ENCODE data around the gene ADCY9.
"Not testable (repeated sequence)": the region's sequence is repeated elsewhere in the genome, so short reads cannot be mapped to it uniquely, and the experiment has no call there.

The ADCY9 gene

GRCh38 chr16:3966681-3967080, 149.6 kb downstream of the ADCY9 start:
- no peak for DNase-seq

- no peak for DNase-seq
Measured at GRCh38 chr16:3965781-3966582, 150.3 kb downstream of the ADCY9 start.

GRCh38 chr16:3965306-3965705, 150.9 kb downstream of the ADCY9 start:
- no peak for DNase-seq

GRCh38 chr16:3964686-3965290, 151.5 kb downstream of the ADCY9 start:
- DNase-seq, result no peak

- no peak for DNase-seq
Measured at GRCh38 chr16:3963886-3964685, 152.2 kb downstream of the ADCY9 start.

- DNase-seq, result no peak
Measured at GRCh38 chr16:3963203-3963602, 153.0 kb downstream of the ADCY9 start.

- DNase-seq, result no peak
Measured at GRCh38 chr16:3961449-3961849, 154.8 kb downstream of the ADCY9 start.

GRCh38 chr16:3959926-3960590, 156.2 kb downstream of the ADCY9 start:
- DNase-seq, result not testable (repeated sequence)

- DNase-seq, result no peak
Measured at GRCh38 chr16:3959148-3959547, 157.1 kb downstream of the ADCY9 start.

- DNase-seq, result no peak
Measured at GRCh38 chr16:3957344-3957980, 158.8 kb downstream of the ADCY9 start.

GRCh38 chr16:3954411-3954921, 161.8 kb downstream of the ADCY9 start:
- DNase-seq, result no peak

GRCh38 chr16:3953728-3954410, 162.4 kb downstream of the ADCY9 start:
- DNase-seq, result no peak

GRCh38 chr16:3952737-3953131, 163.5 kb downstream of the ADCY9 start:
- no peak for DNase-seq

GRCh38 chr16:3951861-3952736, 164.1 kb downstream of the ADCY9 start:
- DNase-seq, result no peak

- DNase-seq, result not testable (repeated sequence)
Measured at GRCh38 chr16:3951380-3951779, 164.9 kb downstream of the ADCY9 start.

GRCh38 chr16:3950343-3951193, 165.7 kb downstream of the ADCY9 start:
- no peak for DNase-seq

GRCh38 chr16:3949946-3950342, 166.3 kb downstream of the ADCY9 start:
- no peak for DNase-seq

- no peak for DNase-seq
Measured at GRCh38 chr16:3949287-3949686, 167.0 kb downstream of the ADCY9 start.

- no peak for DNase-seq
Measured at GRCh38 chr16:3948378-3948995, 167.8 kb downstream of the ADCY9 start.

Data from 8988T (cell line).